ENCODE measurements around the gene TBX15.

DNA sequence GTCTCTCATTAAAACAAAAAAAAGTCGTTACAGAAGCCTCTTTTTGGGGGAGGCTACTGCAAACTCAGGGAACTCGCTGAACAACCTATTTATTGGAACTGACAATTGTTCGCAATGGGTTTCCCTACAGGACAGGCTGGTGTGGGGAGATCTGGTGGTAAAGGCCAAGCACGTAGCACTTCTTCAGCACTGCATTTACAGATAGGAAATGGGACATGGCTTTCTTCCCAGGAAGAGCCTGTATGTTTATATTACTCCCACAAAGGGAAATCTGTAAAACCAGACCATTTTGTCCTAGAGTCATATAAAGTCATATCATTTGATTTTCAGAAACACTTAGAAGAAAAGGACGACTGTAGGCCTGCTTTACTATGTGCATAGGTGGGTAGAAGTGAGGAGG lies 38.8 kb upstream of the TBX15 start:
- no peak for TF ChIP-seq POLR2A (IDR thresholded peaks at IDR 0.05; ENCODE audit: low read depth, low read length)
- TF ChIP-seq TAF1 (IDR thresholded peaks at IDR 0.05; ENCODE audit: low read depth, low read length), result no peak

Measured in GM12891 (cell line).